Activated naive CD8-positive, alpha-beta T cell treated with anti-CD3 and anti-CD28 coated beads for 36 hours (primary cell): Measurements from ENCODE around the gene MYOZ3. TPM values are rescaled to one million over a fixed set of nuclear protein-coding genes. Genes with fewer than 3 reads are reported as not detected.

Experiments
- DNase-seq: peaks from one replicate; pipeline ENCODE4 v3.0.0; 2021
- H3K27ac Mint-ChIP-seq: one replicate; pipeline ENCODE4 v1.8.0; 2022; ENCODE audit warnings: mild to moderate bottlenecking, moderate library complexity, mixed read lengths
- H3K27me3 Mint-ChIP-seq: one replicate; pipeline ENCODE4 v1.8.0; 2022; ENCODE audit warnings: mild to moderate bottlenecking, mixed read lengths
- H3K36me3 Mint-ChIP-seq: one replicate; pipeline ENCODE4 v1.8.0; 2021; ENCODE audit warnings: mild to moderate bottlenecking, mixed read lengths
- H3K4me1 Mint-ChIP-seq: one replicate; pipeline ENCODE4 v1.8.0; 2021; ENCODE audit warnings: mixed read lengths
- H3K4me3 Mint-ChIP-seq: one replicate; pipeline ENCODE4 v1.8.0; 2022; ENCODE audit warnings: mild to moderate bottlenecking, moderate library complexity, mixed read lengths
- H3K9me3 Mint-ChIP-seq: one replicate; pipeline ENCODE4 v1.8.0; 2022; ENCODE audit warnings: mixed read lengths
- total RNA-seq, 2 experiments: library from RNA; stranded (reverse); gene quantifications; one replicate each; pipeline ENCODE4 v1.2.3, GENCODE V29; 2021

The MYOZ3 gene
- total RNA-seq, 2 experiments from 2014 or later = 0.06 to 0.16 TPM

DNA sequence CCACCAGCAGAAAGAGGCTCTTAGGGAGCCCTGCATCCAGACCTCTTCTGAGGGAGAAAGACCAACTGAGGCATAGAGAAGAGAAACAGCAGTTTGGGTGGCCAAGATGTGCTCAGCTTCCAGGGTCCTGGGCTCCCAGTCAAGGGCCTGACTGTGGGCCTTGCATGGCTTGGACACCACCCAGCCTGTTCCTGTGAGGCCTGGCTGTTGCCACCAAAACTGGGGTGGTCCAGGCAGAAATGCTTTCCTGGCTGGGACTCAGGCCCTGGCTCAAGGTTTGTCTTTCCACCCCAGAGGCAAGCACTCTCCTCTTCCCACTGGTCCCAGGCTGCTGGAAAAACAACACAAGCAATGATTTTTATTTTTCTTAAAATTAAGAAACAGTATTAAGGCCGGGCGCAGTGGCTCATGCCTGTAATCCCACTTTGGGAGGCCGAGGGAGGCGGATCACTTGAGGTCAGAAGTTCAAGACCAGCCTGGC, 13.3 kb downstream of the MYOZ3 start:
- no peak for DNase-seq
- peaks cover 26% of the 10 kb centered on the region for H3K27me3 Mint-ChIP-seq
- H3K9me3 Mint-ChIP-seq = no peaks in the 10 kb centered on the region
- H3K4me1 Mint-ChIP-seq = peaks cover 4% of the 10 kb centered on the region
- H3K27ac Mint-ChIP-seq = no peak overlapping the region
- H3K4me3 Mint-ChIP-seq = no peak overlapping the region
- no peaks in the 10 kb centered on the region for H3K36me3 Mint-ChIP-seq

- Mint-ChIP-seq H3K9me3 (no peaks in the 10 kb centered on the region), H3K4me3 (no peak overlapping the region), H3K4me1 (peaks cover 4% of the 10 kb centered on the region), H3K27me3 (peaks cover 23% of the 10 kb centered on the region), H3K36me3 (no peaks in the 10 kb centered on the region), H3K27ac (no peak overlapping the region)
- DNase-seq = no peak
Measured at GRCh38 chr5:150675069-150675468, 14.0 kb downstream of the MYOZ3 start.

GRCh38 chr5:150676578-150676977, 15.5 kb downstream of the MYOZ3 start:
- peaks cover 9% of the 10 kb centered on the region for H3K27me3 Mint-ChIP-seq
- DNase-seq = no peak
- H3K36me3 Mint-ChIP-seq = no peaks in the 10 kb centered on the region
- no peaks in the 10 kb centered on the region for H3K9me3 Mint-ChIP-seq
- H3K4me1 Mint-ChIP-seq = peaks cover 4% of the 10 kb centered on the region
- no peak overlapping the region for H3K27ac Mint-ChIP-seq
- H3K4me3 Mint-ChIP-seq = no peak overlapping the region

GRCh38 chr5:150689120-150689519, 28.1 kb downstream of the MYOZ3 start:
- Mint-ChIP-seq H3K4me3 (no peak overlapping the region), H3K27ac (no peak overlapping the region), H3K27me3 (no peaks in the 10 kb centered on the region), H3K9me3 (no peaks in the 10 kb centered on the region), H3K4me1 (no peaks in the 10 kb centered on the region), H3K36me3 (peaks cover 18% of the 10 kb centered on the region)
- no peak for DNase-seq

- no peak overlapping the region for H3K4me3 Mint-ChIP-seq
- H3K27me3 Mint-ChIP-seq = no peaks in the 10 kb centered on the region
- no peak for DNase-seq
- H3K9me3 Mint-ChIP-seq = no peaks in the 10 kb centered on the region
- no peak overlapping the region for H3K27ac Mint-ChIP-seq
- peaks cover 20% of the 10 kb centered on the region for H3K36me3 Mint-ChIP-seq
- no peaks in the 10 kb centered on the region for H3K4me1 Mint-ChIP-seq
Measured at GRCh38 chr5:150690760-150691159, 29.7 kb downstream of the MYOZ3 start.

DNA sequence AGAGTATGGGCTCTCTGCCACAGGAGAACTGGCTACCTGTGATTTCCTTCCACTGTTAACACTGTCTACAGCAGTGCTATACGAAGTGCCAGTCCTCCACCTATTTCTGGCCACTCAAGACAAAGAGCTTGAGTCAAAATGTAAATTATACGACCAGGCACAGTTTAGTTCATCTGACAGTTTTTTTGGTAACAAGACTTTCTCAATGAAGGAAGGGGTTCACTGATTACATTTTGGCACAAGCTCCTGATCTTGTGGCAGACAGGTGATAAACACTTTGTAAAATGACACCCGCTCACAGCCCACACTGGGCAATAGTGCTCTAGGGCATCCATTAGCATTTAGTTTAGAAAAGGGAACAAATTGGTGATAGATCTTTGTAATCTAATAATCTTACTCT, 31.2 kb downstream of the MYOZ3 start:
- no peak for DNase-seq
- H3K27ac Mint-ChIP-seq = no peak overlapping the region
- no peak overlapping the region for H3K4me3 Mint-ChIP-seq
- H3K36me3 Mint-ChIP-seq = peaks cover 20% of the 10 kb centered on the region
- no peaks in the 10 kb centered on the region for H3K9me3 Mint-ChIP-seq
- no peaks in the 10 kb centered on the region for H3K4me1 Mint-ChIP-seq
- no peaks in the 10 kb centered on the region for H3K27me3 Mint-ChIP-seq

GRCh38 chr5:150694612-150695011, 33.6 kb downstream of the MYOZ3 start:
- no peaks in the 10 kb centered on the region for H3K4me1 Mint-ChIP-seq
- H3K9me3 Mint-ChIP-seq = no peaks in the 10 kb centered on the region
- no peak overlapping the region for H3K27ac Mint-ChIP-seq
- no peak for DNase-seq
- H3K4me3 Mint-ChIP-seq = no peak overlapping the region
- peaks cover 23% of the 10 kb centered on the region for H3K36me3 Mint-ChIP-seq
- no peaks in the 10 kb centered on the region for H3K27me3 Mint-ChIP-seq

DNA sequence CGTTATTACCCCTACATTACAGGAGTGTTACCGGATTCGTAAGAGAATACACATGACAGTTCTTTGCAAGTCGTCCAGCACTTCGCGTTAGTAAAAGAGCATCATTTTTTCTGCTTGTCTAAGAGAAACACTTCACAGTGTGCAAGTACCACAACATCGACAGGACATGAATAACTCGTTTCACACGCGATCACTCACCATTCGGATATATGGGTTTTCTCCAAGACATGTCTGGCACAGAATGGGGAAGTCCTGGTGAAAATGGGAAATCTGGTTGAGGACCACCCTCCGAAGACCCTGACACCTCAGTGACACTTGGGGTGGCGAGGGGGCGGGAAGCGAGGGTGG, 39.2 kb downstream of the MYOZ3 start:
- H3K4me3 Mint-ChIP-seq = no peak overlapping the region
- no peak overlapping the region for H3K27ac Mint-ChIP-seq
- peaks cover 3% of the 10 kb centered on the region for H3K4me1 Mint-ChIP-seq
- H3K36me3 Mint-ChIP-seq = peaks cover 7% of the 10 kb centered on the region
- no peaks in the 10 kb centered on the region for H3K9me3 Mint-ChIP-seq
- no peaks in the 10 kb centered on the region for H3K27me3 Mint-ChIP-seq
- no peak for DNase-seq

DNA sequence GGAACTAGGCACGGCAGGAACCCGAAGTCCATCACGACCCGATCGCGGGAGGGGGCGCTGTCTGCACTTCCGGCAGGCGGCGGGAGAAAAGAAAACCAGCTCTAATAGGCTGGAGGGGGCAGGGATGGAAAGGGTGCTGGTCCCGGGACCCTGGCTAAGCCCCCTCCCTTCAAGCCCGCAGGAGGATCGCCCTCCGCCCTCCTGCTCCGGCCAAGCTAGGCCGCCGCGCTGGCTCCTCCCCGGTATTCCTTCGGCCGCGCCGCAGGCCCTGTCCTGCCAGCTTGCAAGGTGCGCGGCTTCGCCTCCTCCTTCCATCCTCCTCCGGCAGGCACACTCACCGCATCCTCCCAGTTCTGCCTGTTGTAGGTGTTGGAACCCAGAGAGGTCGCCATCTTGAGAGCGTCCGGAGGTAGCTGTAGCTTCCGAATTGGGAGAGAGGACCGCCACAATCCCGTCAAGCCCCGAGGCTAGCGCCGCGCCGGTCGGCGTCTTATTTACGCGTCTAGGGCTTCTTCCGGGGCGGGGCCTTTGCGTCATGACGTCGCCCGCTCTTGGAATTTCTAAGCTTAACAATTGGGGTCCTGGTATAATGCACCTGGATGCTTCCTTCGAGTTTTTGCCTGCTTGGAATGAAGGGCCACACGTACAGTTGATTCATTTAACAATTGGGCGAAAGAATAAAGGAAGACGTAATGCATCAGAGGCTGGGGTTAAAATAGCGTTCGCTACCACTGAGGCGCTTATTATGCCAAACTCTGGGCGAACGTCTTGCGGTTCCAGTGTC, 39.7 kb downstream of the MYOZ3 start, which contains the start of gene RBM22:
Gene RBM22 (minus strand): TSS at position 469 of the 784 bp plus-strand sequence. CDS start 77 bp downstream, at position 392.
- peak; percentile 89 for DNase-seq
- Mint-ChIP-seq H3K27ac (no peak within 1 kb of the TSS), H3K4me3 (no peak within 1 kb of the TSS), H3K27me3 (no peaks in the 10 kb centered on the region), H3K9me3 (no peaks in the 10 kb centered on the region), H3K4me1 (peaks cover 3% of the 10 kb centered on the region), H3K36me3 (peaks cover 9% of the 10 kb centered on the region)

DNA sequence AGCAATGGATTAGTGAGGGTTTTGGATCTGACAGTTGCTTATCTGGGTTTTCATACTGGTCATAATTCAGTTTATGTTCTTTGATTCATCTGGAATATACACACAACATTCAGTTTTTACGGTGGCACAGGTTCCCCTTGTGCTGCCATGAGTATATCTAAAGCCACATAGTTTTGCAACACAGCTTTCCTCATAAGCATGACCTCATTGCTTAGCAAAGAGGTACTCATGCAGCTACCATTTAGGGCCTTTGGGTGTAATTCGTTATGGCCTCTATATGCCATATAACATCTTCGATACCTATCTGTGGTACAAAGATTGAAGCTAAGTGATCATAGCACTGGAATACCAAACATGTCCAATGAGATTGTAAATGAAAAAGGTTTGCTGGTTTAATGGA, 42.7 kb downstream of the MYOZ3 start:
- Mint-ChIP-seq H3K27me3 (no peaks in the 10 kb centered on the region), H3K36me3 (peaks cover 9% of the 10 kb centered on the region), H3K27ac (no peak overlapping the region), H3K4me3 (no peak overlapping the region), H3K9me3 (no peaks in the 10 kb centered on the region), H3K4me1 (peaks cover 3% of the 10 kb centered on the region)
- DNase-seq = no peak

DNA sequence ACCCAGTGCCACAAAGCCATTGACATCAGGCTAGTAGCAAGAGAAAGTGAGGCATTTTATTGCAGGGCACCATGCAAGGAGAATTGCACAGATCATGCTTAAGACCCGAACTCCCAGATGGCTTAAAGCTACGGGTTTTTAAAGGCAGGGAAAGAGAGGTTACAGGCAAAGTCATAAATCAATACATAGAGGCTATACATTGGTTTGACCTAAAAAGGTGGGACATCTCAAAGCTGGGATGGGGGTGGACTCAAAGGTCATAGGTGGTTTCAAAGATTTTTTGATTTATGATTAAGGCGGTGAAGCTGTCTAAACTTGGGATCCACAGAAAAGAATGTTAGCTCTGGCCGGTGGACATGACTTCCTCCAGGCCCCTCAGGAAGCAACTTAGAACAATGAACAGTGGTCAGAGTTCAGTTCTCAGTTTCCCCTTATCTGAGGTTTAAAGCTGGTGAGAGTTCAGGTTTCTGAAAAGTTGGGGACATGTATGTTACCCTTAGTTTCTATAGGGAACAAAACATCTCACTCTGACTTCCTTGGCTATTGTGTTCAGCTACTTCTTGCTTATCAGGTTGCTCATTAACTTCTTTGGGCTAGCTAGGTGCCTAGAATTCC, 45.8 kb downstream of the MYOZ3 start:
- H3K36me3 Mint-ChIP-seq = peaks cover 8% of the 10 kb centered on the region
- H3K4me3 Mint-ChIP-seq = no peak overlapping the region
- H3K27ac Mint-ChIP-seq = no peak overlapping the region
- DNase-seq = no peak
- H3K4me1 Mint-ChIP-seq = peaks cover 3% of the 10 kb centered on the region
- no peaks in the 10 kb centered on the region for H3K9me3 Mint-ChIP-seq
- H3K27me3 Mint-ChIP-seq = no peaks in the 10 kb centered on the region

- no peak overlapping the region for H3K27ac Mint-ChIP-seq
- H3K36me3 Mint-ChIP-seq = peaks cover 8% of the 10 kb centered on the region
- no peaks in the 10 kb centered on the region for H3K4me1 Mint-ChIP-seq
- H3K4me3 Mint-ChIP-seq = no peak overlapping the region
- no peak for DNase-seq
- no peaks in the 10 kb centered on the region for H3K9me3 Mint-ChIP-seq
- no peaks in the 10 kb centered on the region for H3K27me3 Mint-ChIP-seq
Measured at GRCh38 chr5:150710165-150710564, 49.1 kb downstream of the MYOZ3 start.

DNA sequence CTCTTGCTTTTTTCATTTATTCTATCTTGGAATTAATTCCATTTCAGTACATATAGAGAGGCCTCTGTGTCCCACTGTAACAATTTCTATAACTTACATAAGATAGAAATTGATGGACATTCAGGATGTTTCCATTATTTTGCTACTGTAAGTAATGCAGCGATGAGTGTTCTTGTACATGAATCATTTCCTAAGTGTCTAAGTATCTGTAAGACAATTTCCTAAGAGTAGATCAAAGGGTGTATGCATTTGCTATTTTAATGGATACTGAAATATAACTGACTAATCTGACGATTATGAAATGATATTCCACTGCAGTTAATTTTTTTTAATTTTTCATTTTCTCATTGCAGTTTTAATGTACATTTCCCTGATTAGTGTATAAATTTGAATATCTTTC, 62.8 kb downstream of the MYOZ3 start:
- Mint-ChIP-seq H3K36me3 (peaks cover 10% of the 10 kb centered on the region), H3K4me3 (no peak overlapping the region), H3K27ac (no peak overlapping the region), H3K9me3 (no peaks in the 10 kb centered on the region), H3K27me3 (no peaks in the 10 kb centered on the region), H3K4me1 (no peaks in the 10 kb centered on the region)
- DNase-seq = no peak
